HG02759 (cell line): ENCODE results near the gene KCNJ10.
"Not testable (repeated sequence)": the region's sequence is repeated elsewhere in the genome, so short reads cannot be mapped to it uniquely, and the experiment has no call there.

Experiments used
- ATAC-seq: cut with Tn5 transposase; IDR thresholded peaks from one replicate; pipeline ENCODE4 v1.9.1; 2021; ENCODE audit warnings: mild to moderate bottlenecking, moderate library complexity; ENCODE audit not compliant: unreplicated experiment

Gene KCNJ10

GRCh38 chr1:160069460-160070231 is at the start of gene KCNJ10:
Gene KCNJ10, minus strand, starts transcription at chr1:160070160. Its CDS starts 27,628 bp downstream, at chr1:160042532.
- no peak for ATAC-seq

DNA sequence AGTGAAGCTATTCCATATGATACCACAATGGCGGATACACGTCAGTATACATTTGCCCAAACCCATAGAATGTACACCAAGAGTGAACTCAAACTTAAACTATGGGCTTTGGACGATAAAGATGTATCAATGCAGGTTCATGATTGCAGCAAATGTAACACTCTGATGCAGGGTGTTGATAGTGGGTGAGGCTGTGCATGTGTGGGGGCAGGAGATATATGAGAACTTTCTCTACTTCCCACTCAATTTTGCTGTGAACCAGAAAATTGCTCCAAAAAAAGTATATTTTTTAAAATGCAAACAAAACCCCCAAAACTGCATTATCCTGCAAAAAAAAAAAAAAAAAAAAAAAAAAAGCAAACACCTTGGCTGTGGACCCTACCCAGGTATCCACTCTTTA is 49.0 kb upstream of the KCNJ10 start:
- no peak for ATAC-seq

DNA sequence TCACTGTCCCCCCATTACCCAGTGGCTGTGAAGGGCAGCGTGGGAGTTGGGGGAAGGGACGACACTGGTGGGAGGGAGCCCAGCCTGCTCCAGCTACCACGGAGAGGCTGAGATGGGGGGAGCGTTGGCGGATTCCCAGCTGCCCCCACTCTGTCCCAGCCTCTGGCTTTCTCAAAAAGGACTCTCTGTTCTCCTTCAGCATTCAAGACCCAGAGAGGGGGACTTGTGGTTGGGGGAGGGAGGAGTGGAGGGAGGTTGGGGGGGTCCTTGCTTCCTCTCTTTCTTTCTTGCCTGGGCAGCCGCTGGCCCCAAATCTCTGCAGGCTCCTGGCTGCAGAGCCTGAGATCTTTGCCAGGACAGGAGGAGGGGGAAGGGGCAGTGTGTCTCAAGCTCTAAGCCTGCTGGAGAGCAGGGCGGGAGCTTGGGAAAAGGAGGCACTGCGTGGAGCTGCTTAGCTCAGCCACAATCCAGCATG is 47.8 kb upstream of the KCNJ10 start:
- no peak for ATAC-seq

- ATAC-seq: no peak
Observed at GRCh38 chr1:160117300-160117699, 47.3 kb upstream of the KCNJ10 start.

GRCh38 chr1:160116283-160117147 is 46.6 kb upstream of the KCNJ10 start:
- no peak for ATAC-seq

GRCh38 chr1:160115545-160116282 is 45.8 kb upstream of the KCNJ10 start, which contains the start of gene ATP1A2:
Gene ATP1A2, plus strand, starts transcription at chr1:160115759. Its CDS starts 103 bp downstream, at chr1:160115862.
- no peak for ATAC-seq

GRCh38 chr1:160114085-160114484 is 44.1 kb upstream of the KCNJ10 start:
- ATAC-seq: no peak

DNA sequence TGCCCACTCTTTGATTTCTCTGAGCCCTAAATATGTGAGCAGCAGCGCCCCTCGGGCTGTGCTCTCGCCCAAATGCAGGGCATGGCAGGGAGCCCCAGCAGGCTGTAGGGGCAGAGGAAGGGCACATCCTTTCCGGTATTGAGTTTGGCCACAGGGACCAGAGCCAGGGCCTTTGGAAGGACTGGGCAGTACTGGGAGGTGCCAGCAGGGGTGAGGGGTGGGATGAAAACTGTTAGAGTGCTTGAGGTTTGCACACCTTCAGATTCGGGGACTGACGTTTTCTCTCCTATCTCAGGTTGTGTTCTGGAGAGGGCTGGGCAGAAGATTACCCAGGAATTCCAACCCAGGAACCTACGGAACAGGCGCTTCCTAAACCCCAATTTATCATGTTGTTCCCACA is 43.4 kb upstream of the KCNJ10 start:
- no peak for ATAC-seq

GRCh38 chr1:160112357-160112756 is 42.4 kb upstream of the KCNJ10 start:
- no peak for ATAC-seq

- ATAC-seq: not testable (repeated sequence)
Observed at GRCh38 chr1:160111462-160111861, 41.5 kb upstream of the KCNJ10 start.

- ATAC-seq: no peak
Observed at GRCh38 chr1:160109686-160110085, 39.7 kb upstream of the KCNJ10 start.

- ATAC-seq: no peak
Observed at GRCh38 chr1:160108888-160109662, 39.1 kb upstream of the KCNJ10 start.

- no peak for ATAC-seq
Observed at GRCh38 chr1:160107512-160107911, 37.6 kb upstream of the KCNJ10 start.

- no peak for ATAC-seq
Observed at GRCh38 chr1:160105155-160105554, 35.2 kb upstream of the KCNJ10 start.

GRCh38 chr1:160104486-160104885 is 34.5 kb upstream of the KCNJ10 start:
- ATAC-seq: no peak

GRCh38 chr1:160103658-160104408 is 33.9 kb upstream of the KCNJ10 start:
- no peak for ATAC-seq

- no peak for ATAC-seq
Observed at GRCh38 chr1:160101717-160102522, 32.0 kb upstream of the KCNJ10 start.

DNA sequence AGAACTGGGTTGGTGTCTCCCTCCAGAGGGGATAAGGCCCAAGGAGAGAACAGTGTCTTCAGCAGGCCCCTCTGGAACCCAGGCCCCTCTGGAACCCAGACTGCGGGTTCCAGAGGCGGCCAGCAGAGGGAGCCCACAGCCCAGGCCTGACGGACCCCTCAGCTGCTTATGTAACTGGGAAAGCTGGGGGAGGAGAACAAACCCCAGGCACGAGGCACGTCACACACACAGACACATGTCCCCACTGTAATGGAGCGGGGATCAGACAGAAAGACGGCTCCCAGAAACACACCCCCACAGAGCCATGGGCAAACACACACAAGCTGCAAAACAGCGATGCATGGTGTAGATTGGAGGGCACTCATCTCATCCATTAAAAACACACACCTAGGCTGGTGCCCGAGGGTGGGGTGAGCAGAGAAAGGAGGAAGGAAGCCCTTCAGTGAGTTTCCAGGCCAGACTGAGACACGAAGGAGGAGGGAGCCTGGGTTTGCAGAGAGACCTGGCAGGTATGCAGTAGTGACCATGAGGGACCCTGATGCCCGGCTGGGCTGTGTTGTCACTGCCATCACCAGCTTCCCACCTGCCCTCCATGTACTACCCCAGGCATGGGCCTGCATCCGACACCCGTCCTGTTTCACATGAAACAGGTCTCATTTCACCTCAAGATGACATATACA is 31.2 kb upstream of the KCNJ10 start:
- ATAC-seq: peak; percentile 24
